HFFc6 (cell line): ENCODE measurements around the gene TRAPPC1. TPM values are rescaled to one million over a fixed set of nuclear protein-coding genes. Genes with fewer than 3 reads are reported as not detected.

Experiments used
- DNase-seq: peaks from one replicate; pipeline ENCODE4 v3.0.0-alpha.2; 2018
- H3K27ac Mint-ChIP-seq: 2 replicates; pipeline ENCODE4 v1.8.0; 2020; ENCODE audit warnings: mild to moderate bottlenecking, mixed read lengths
- H3K27me3 Mint-ChIP-seq: 2 replicates; pipeline ENCODE4 v1.8.0; 2021; ENCODE audit warnings: mild to moderate bottlenecking, moderate library complexity, mixed read lengths; ENCODE audit not compliant: insufficient read depth
- H3K36me3 Mint-ChIP-seq: 2 replicates; pipeline ENCODE4 v1.8.0; 2021; ENCODE audit warnings: low read depth, mixed read lengths
- H3K4me1 Mint-ChIP-seq: 2 replicates; pipeline ENCODE4 v1.8.0; 2020; ENCODE audit warnings: low read depth, mixed read lengths
- H3K4me3 Mint-ChIP-seq: 2 replicates; pipeline ENCODE4 v1.8.0; 2020; ENCODE audit warnings: mild to moderate bottlenecking, moderate library complexity, mixed read lengths
- H3K9me3 Mint-ChIP-seq: 2 replicates; pipeline ENCODE4 v1.8.0; 2020; ENCODE audit warnings: mild to moderate bottlenecking, mixed read lengths
- total RNA-seq, 6 experiments: library from RNA; stranded (reverse); fragmentation: NEBNext Ultra II Directional; extraction: Animal tissue kit (Norgen Biotek cat#: 25700); gene quantifications; 2 replicates in 1 of 6; 3 replicates in 5 of 6; pipeline ENCODE4 v1.2.3, GENCODE V29; 2021
- TF ChIP-seq, protein P1 (sequence below): fragments of 200-600 bp; sonication (generic); IDR thresholded peaks from 2 replicates; pipeline ENCODE4 v1.5.0; 2021; ENCODE audit warnings: antibody characterized with exemption, mild to moderate bottlenecking

Gene TRAPPC1
- total RNA-seq, 6 experiments from 2014 or later: 244 to 309 (median 288) TPM

GRCh38 chr17:7940034-7940433 lies 8.3 kb upstream of the TRAPPC1 start:
- Mint-ChIP-seq H3K9me3 (no peaks in the 10 kb centered on the region), H3K27ac (no peak overlapping the region), H3K36me3 (peaks cover 40% of the 10 kb centered on the region), H3K4me1 (peaks cover 18% of the 10 kb centered on the region), H3K4me3 (no peak overlapping the region), H3K27me3 (no peaks in the 10 kb centered on the region)
- TF ChIP-seq, protein P1, sequence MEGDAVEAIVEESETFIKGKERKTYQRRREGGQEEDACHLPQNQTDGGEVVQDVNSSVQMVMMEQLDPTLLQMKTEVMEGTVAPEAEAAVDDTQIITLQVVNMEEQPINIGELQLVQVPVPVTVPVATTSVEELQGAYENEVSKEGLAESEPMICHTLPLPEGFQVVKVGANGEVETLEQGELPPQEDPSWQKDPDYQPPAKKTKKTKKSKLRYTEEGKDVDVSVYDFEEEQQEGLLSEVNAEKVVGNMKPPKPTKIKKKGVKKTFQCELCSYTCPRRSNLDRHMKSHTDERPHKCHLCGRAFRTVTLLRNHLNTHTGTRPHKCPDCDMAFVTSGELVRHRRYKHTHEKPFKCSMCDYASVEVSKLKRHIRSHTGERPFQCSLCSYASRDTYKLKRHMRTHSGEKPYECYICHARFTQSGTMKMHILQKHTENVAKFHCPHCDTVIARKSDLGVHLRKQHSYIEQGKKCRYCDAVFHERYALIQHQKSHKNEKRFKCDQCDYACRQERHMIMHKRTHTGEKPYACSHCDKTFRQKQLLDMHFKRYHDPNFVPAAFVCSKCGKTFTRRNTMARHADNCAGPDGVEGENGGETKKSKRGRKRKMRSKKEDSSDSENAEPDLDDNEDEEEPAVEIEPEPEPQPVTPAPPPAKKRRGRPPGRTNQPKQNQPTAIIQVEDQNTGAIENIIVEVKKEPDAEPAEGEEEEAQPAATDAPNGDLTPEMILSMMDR: no peak
- DNase-seq: no peak

DNA sequence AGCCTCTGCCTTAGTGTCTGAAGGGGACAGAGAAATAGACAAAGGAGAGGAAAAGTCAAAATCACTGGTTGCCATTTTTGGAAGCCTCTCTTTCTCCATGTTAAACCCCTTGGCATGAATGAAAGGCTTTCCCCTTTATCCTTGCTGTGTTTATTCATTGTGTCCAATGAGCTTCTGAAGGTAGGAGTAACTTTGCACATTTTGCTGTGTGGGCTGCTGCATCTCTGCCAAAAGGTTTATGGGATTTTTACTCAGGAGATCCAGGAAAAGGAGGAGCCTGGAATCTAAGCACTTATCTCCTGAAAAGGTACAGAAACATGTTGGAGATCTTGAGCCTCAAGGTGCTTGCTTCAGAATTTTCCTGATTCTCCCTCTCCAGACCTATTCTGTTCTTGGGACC lies 4.1 kb upstream of the TRAPPC1 start:
- Mint-ChIP-seq H3K27ac (no peak overlapping the region; the same call in 1 of the 2 replicates), H3K36me3 (peaks cover 41% of the 10 kb centered on the region), H3K9me3 (no peaks in the 10 kb centered on the region), H3K27me3 (no peaks in the 10 kb centered on the region), H3K4me3 (no peak overlapping the region), H3K4me1 (peaks cover 45% of the 10 kb centered on the region)
- DNase-seq: no peak
- TF ChIP-seq, protein P1: no peak

DNA sequence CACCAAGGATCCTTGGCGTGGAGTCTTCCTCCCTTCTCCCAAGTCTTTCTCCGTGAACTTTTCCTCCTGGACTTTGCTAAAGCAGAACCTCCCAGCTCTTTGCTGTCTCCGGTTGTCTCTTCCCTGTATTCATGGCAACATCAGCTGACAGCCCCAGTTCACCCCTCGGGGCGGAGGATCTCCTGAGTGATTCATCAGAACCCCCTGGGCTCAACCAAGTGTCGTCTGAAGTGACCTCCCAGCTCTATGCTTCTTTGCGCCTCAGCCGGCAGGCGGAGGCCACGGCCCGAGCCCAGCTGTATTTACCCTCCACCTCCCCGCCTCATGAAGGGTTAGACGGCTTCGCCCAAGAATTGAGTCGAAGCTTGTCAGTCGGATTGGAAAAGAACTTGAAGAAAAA lies 1.2 kb upstream of the TRAPPC1 start:
- peak overlapping the region; percentile 94 for H3K27ac Mint-ChIP-seq
- TF ChIP-seq, protein P1: peak; percentile 56
- DNase-seq: peak; percentile 80
- H3K36me3 Mint-ChIP-seq: peaks cover 33% of the 10 kb centered on the region
- no peaks in the 10 kb centered on the region; the same call in 1 of the 2 replicates for H3K27me3 Mint-ChIP-seq
- peak overlapping the region; percentile 95 for H3K4me3 Mint-ChIP-seq
- H3K9me3 Mint-ChIP-seq: no peaks in the 10 kb centered on the region
- H3K4me1 Mint-ChIP-seq: peaks cover 57% of the 10 kb centered on the region

DNA sequence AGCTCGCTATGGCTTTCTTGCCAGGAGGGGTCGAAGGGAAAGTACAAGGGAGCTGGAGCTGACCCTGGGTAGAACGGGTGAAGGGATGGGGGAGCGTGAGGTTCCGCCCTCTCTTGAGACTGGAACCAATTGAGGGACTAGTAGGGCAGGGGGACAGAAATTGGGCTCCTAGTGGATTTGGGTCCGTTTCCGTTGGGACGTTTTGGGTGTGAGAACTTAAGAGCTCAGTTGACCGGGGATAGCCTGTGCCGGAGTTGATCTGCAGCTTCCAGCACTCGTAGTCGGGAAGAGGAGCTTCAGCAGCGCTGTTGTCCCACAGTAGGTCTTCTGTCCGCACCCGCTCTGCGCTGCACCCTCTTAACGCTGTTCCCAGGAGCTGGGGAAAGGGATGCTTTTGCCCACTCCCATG lies 741 bp upstream of the TRAPPC1 start:
- DNase-seq: no peak
- H3K27me3 Mint-ChIP-seq: no peaks in the 10 kb centered on the region; the same call in 1 of the 2 replicates
- H3K27ac Mint-ChIP-seq: peak overlapping the region; percentile 94
- TF ChIP-seq, protein P1: no peak
- H3K4me1 Mint-ChIP-seq: peaks cover 57% of the 10 kb centered on the region
- H3K4me3 Mint-ChIP-seq: peak overlapping the region; percentile 95
- peaks cover 33% of the 10 kb centered on the region for H3K36me3 Mint-ChIP-seq
- no peaks in the 10 kb centered on the region for H3K9me3 Mint-ChIP-seq

GRCh38 chr17:7930841-7931631 lies 710 bp downstream of the TRAPPC1 start:
- Mint-ChIP-seq H3K4me1 (peaks cover 46% of the 10 kb centered on the region), H3K36me3 (peaks cover 23% of the 10 kb centered on the region), H3K27ac (peak overlapping the region; percentile 45), H3K27me3 (peaks cover 2% of the 10 kb centered on the region; the same call in 1 of the 2 replicates), H3K4me3 (peak overlapping the region; percentile 95), H3K9me3 (no peaks in the 10 kb centered on the region)
- no peak for DNase-seq
- TF ChIP-seq, protein P1: no peak
